Spinal cord (tissue), 10 donors: ENCODE data around the gene PRTFDC1. TPM values are rescaled to one million over a fixed set of nuclear protein-coding genes. Genes with fewer than 3 reads are reported as not detected.

Source experiments
- DNase-seq, 6 donors: peaks; one replicate each; pipeline versions ENCODE4 v3.0.0 to v3.0.0-alpha.2; 2013 to 2015; ENCODE audit warnings: low spot score in 6 of 6, low read depth in 4 of 6
- H3K27ac ChIP-seq: one replicate; pipeline ENCODE4 v1.5.1; 2013; ENCODE audit warnings: low read depth, low read length, control low read depth
- H3K27me3 ChIP-seq: one replicate; pipeline ENCODE4 v1.6.1; 2013; ENCODE audit warnings: low read length; ENCODE audit not compliant: control insufficient read depth, insufficient read depth
- H3K36me3 ChIP-seq: one replicate; pipeline ENCODE4 v1.6.1; 2013; ENCODE audit warnings: low read length; ENCODE audit not compliant: control insufficient read depth, insufficient read depth
- H3K4me1 ChIP-seq: one replicate; pipeline ENCODE4 v1.6.1; 2013; ENCODE audit warnings: low read length; ENCODE audit not compliant: control insufficient read depth, insufficient read depth
- H3K4me3 ChIP-seq: one replicate; pipeline ENCODE4 v1.5.1; 2013; ENCODE audit warnings: low read depth, low read length, control low read depth
- H3K9me3 ChIP-seq: one replicate; pipeline ENCODE4 v1.6.1; 2013; ENCODE audit warnings: low read length; ENCODE audit not compliant: control insufficient read depth, insufficient read depth
- WGBS: methylation state at CpG from one replicate; pipeline ENCODE4 v1.1.5; 2013; ENCODE audit warnings: missing lambda C conversion rate; ENCODE audit not compliant: insufficient coverage; 5-methylcytosine and 5-hydroxymethylcytosine counted together
- polyA plus RNA-seq, 2 donors: library from polyadenylated mRNA; unstranded; fragments of 120-200 nt; gene quantifications; one replicate each; pipeline ENCODE4 v1.2.1, GENCODE V29; 2013; ENCODE audit not compliant: insufficient read length in 2 of 2
- total RNA-seq, 2 donors: library from RNA; depleted of rRNA in 1 of 2; stranded (reverse); fragments of 120-200 nt in 1 of 2; fragments of >200 nt in 1 of 2; gene quantifications; one replicate each; pipeline versions ENCODE4 v1.2.3 to v1.2.4, GENCODE V29; 2013 to 2014
- donor health status: healthy.

The PRTFDC1 gene
- total and polyA plus RNA-seq, 4 donors = 28.7 to 45.4 (median 36.5) TPM

GRCh38 chr10:24953675-24954074, 1.3 kb upstream of the PRTFDC1 start:
- DNase-seq = no peak
- Histone ChIP-seq H3K4me1 (peaks cover 27% of the 10 kb centered on the region), H3K9me3 (no peaks in the 10 kb centered on the region), H3K4me3 (peak overlapping the region; percentile 35), H3K27ac (peak overlapping the region; percentile 72), H3K36me3 (no peaks in the 10 kb centered on the region), H3K27me3 (no peaks in the 10 kb centered on the region)
- 48% methylated on average over 6 of the region's 11 CpGs for WGBS

GRCh38 chr10:24952707-24953645, 570 bp upstream of the PRTFDC1 start:
- DNase-seq = peak in 4 of 6 donors; percentile 43 to 89 (median 72)
- peak overlapping the region; percentile 72 for H3K27ac ChIP-seq

GRCh38 chr10:24951201-24952142, 934 bp downstream of the PRTFDC1 start:
- H3K27ac ChIP-seq = peak overlapping the region; percentile 84
- H3K27me3 ChIP-seq = no peaks in the 10 kb centered on the region
- H3K4me3 ChIP-seq = peak overlapping the region; percentile 60
- H3K36me3 ChIP-seq = no peaks in the 10 kb centered on the region
- peaks cover 31% of the 10 kb centered on the region for H3K4me1 ChIP-seq
- peak in 3 of 6 donors; percentile 47 to 71 (median 70) for DNase-seq
- WGBS = 30% methylated on average over 9 of the region's 10 CpGs
- no peaks in the 10 kb centered on the region for H3K9me3 ChIP-seq

More at GRCh38 chr10:24952707-24953645, 570 bp upstream of the PRTFDC1 start:
- H3K4me3 ChIP-seq = peak overlapping the region; percentile 35
- peaks cover 27% of the 10 kb centered on the region for H3K4me1 ChIP-seq
- 2% methylated on average over 45 of the region's 53 CpGs for WGBS
- no peaks in the 10 kb centered on the region for H3K9me3 ChIP-seq
- H3K27me3 ChIP-seq = no peaks in the 10 kb centered on the region
- H3K36me3 ChIP-seq = no peaks in the 10 kb centered on the region

GRCh38 chr10:24950439-24950838, 2.0 kb downstream of the PRTFDC1 start:
- H3K9me3 ChIP-seq = no peaks in the 10 kb centered on the region
- H3K4me3 ChIP-seq = no peak overlapping the region
- H3K27ac ChIP-seq = no peak overlapping the region
- DNase-seq = no peak
- no peaks in the 10 kb centered on the region for H3K27me3 ChIP-seq
- H3K36me3 ChIP-seq = no peaks in the 10 kb centered on the region
- H3K4me1 ChIP-seq = peaks cover 31% of the 10 kb centered on the region
- 48% methylated on average over 4 of the region's 5 CpGs for WGBS

- peaks cover 31% of the 10 kb centered on the region for H3K4me1 ChIP-seq
- WGBS = 75% methylated on average over 2 of the region's 3 CpGs
These were observed 2.8 kb downstream of the PRTFDC1 start for GRCh38 chr10:24949616-24950015.

GRCh38 chr10:24947304-24948097, 4.9 kb downstream of the PRTFDC1 start:
- Histone ChIP-seq H3K27ac (peak overlapping the region; percentile 69), H3K4me1 (peaks cover 20% of the 10 kb centered on the region), H3K27me3 (no peaks in the 10 kb centered on the region), H3K36me3 (no peaks in the 10 kb centered on the region), H3K4me3 (no peak overlapping the region), H3K9me3 (no peaks in the 10 kb centered on the region)
- WGBS = 60% methylated on average over 1 of the region's 4 CpGs
- DNase-seq = peak in 1 of 6 donors; percentile 64

More at GRCh38 chr10:24949616-24950015, 2.8 kb downstream of the PRTFDC1 start:
- H3K27ac ChIP-seq = no peak overlapping the region
- DNase-seq = no peak
- no peaks in the 10 kb centered on the region for H3K27me3 ChIP-seq
- H3K9me3 ChIP-seq = no peaks in the 10 kb centered on the region
- no peaks in the 10 kb centered on the region for H3K36me3 ChIP-seq
- no peak overlapping the region for H3K4me3 ChIP-seq

GRCh38 chr10:24944512-24945255, 7.7 kb downstream of the PRTFDC1 start:
- no peaks in the 10 kb centered on the region for H3K9me3 ChIP-seq
- H3K27me3 ChIP-seq = no peaks in the 10 kb centered on the region
- no peak for DNase-seq
- no peak overlapping the region for H3K4me3 ChIP-seq
- H3K27ac ChIP-seq = no peak overlapping the region
- WGBS = 85% methylated on average over 9 of the region's 11 CpGs
- no peaks in the 10 kb centered on the region for H3K36me3 ChIP-seq
- peaks cover 5% of the 10 kb centered on the region for H3K4me1 ChIP-seq

GRCh38 chr10:24938525-24938924, 13.9 kb downstream of the PRTFDC1 start:
- H3K27me3 ChIP-seq = no peaks in the 10 kb centered on the region
- DNase-seq = no peak
- H3K27ac ChIP-seq = no peak overlapping the region
- no peak overlapping the region for H3K4me3 ChIP-seq
- 86% methylated on average over 1 of the region's 2 CpGs for WGBS
- no peaks in the 10 kb centered on the region for H3K4me1 ChIP-seq
- H3K9me3 ChIP-seq = no peaks in the 10 kb centered on the region
- H3K36me3 ChIP-seq = peaks cover 9% of the 10 kb centered on the region
